ENCODE data around the gene ATF7.

ATF7 gene

DNA sequence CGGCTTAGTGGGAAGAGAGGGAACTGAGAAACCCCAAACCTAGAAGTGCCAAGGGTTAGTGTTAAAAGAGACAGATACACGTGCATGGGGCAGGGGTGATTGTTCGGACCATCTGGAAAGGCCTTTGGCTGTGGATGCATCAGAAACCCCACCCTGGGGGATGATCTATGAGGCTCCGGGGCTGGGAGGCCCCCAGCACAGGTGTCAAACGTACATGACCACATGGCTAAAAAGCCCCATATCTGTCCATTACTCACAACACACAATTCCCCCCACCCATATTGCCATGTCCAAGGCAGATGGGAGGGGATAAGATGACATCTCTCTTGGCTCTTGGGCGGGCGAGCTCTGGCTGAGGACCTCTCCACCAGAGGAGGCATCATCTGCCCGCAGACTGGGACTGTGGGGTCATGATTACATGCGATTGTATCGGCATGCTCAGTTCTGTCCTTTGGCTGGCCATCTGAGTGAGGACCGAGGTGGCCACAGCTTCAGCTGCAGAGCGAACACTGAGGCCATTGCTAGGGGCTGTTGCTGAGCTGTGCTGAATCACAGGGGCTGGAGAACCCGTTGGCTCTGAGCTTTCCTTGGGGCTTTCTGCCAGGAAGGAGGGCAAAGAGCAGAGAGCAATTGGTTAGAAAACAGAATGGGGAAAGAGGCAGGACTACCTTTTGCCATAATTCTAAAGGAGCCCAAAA is 109.3 kb downstream of the ATF7 start:
- no peak for DNase-seq

GRCh38 chr12:53515291-53515680 is 110.9 kb downstream of the ATF7 start:
- no peak for DNase-seq

- DNase-seq, result no peak
Observed at GRCh38 chr12:53514628-53515290, 111.4 kb downstream of the ATF7 start.

GRCh38 chr12:53513712-53514410 is 112.3 kb downstream of the ATF7 start:
- no peak for DNase-seq

DNA sequence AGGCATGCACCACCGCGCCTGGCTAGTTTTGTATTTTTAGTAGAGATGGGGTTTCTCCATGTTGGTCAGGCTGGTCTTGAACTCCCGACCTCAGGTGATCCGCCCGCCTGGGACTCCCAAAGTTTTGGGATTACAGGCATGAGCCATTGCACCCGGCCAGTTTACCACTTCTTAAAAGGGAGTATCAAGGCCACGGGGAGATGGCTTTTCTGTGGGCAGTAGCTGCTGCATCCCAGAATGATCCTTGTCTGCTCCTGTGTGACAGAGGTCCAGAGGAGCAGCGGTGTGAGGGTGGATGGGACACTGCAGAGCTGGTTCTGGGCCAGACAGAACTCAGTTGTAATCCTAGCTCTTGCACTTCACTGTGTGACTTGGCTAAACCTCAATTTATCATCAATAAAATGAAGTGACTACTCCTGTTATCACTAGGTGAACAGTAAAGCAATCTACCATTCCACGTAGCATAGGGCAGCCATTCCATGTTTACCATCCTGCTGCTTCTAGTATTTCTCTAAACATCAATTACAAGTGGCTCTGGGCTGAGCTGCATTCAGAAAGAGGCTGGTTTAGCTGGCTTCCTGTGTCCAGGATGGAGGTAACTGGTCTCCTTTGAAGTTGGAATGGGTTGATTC is 115.9 kb downstream of the ATF7 start:
- DNase-seq, result no peak

DNA sequence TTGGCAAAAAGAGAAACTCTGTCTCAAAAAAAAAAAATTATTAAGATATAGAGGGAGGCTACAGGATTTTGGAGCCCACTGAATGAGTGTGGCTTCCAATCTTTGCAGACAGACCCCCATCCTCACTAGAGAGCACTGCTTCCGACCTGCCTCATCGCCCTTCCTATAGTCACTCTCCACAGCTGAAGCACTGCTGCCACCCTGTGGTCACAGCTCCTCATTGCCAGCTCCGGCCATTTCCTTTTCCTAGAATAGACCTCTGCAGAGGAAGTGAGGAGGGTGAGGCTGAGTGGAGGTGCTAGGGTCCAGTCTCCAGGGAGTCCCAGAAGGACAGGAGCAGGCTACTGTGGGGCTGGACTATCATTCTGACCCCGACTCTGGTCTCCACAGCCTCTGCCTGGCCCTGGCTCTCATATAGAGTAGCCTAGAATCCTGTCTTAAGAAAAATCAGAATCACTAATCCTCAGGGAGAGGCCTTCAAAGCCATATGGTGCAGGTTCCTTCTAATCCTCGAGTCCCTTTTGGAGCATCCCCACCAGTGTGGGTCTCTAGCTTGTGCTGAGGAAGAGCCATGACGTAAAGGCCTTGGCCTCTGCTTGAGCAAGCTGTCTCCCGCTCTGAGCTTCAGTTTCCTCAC is 117.5 kb downstream of the ATF7 start:
- DNase-seq, result peak; percentile 64

DNA sequence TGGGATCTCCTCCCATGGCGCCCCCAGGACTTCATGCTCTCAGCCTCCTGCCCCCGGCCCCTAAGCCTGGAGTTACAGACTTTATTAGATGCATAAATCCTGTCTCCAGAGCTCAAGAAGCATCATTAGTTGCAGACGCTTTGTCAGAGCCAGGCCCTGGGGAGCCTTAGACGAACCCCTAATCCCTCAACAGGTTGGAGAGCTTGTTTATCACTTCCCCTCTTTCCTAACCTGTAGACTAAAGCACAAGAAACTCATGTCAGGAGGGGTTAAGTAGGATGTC is 118.6 kb downstream of the ATF7 start:
- no peak for DNase-seq

- no peak for DNase-seq
Observed at GRCh38 chr12:53506881-53507602, 119.1 kb downstream of the ATF7 start, which contains the start of gene NPFF. NPFF (minus strand) TSS chr12:53507484; CDS start chr12:53507474, 10 bp downstream.

DNA sequence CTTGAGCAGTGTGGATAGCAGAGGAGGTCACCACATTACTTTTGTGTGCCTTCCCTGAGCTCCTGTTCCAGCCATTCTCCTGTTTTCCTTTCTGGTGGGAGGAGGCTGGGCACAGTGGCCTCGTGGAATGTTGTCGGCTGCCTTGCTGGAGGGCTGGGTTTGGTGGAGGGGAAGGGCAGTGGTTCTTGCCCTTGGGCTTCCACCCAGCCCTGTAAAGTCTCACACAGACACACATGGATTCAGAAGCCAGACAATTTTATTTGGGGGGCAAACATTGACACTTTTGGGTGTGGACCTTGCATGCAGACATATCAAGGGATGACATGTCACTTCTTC is 119.8 kb downstream of the ATF7 start:
- no peak for DNase-seq

DNA sequence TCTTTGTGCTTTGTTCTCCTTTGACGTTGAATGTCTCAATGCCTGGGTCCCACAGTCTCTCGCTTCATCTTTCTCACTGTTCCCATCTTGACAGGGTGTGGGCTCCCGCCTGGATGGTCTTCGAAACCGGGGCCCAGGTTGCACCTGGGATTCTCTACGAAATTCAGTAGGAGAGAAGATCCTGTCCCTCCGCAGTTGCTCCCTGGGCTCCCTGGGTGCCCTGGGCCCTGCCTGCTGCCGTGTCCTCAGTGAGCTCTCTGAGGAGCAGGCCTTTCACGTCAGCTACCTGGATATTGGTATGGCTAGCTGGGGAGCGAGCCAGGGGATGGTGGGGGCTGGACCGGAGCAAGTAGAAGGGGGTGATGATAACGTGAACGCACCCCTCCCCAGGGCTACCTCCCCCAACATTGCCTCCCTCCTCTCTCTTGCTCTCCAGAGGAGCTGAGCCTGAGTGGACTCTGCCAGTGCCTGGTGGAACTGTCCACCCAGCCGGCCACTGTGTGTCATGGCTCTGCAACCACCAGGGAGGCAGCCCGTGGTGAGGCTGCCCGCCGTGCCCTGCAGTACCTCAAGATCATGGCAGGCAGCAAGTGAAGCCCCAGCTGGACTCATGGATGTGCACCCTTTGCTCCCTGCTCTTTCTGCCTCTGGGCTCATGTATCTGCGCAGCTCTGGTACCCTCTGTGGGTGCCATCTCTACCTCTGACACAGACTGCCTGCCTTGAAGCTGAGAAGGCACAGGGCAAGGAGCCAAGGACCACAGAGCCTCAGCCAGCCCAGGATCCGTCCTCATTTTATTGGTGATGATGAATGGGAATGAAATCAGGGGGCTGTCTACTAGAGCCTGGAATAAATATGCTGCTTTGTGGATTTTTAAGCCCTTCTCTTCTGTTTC is 120.4 kb downstream of the ATF7 start:
- no peak for DNase-seq

DNA sequence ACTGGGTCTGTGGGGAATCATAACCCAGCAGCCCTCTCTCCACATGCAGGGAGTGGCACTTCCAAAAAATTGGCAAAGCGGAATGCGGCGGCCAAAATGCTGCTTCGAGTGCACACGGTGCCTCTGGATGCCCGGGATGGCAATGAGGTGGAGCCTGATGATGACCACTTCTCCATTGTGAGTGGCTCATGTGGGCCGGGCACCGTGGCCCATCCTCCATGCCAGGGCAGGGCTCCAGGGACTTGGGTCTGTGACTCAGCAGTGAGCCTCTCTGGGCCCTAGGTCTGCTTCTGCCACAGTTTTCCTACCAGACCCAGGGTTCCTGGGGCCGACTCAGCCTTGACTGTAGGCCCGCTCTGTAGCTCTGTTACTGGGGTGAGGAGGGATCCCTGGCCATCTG is 121.1 kb downstream of the ATF7 start:
- DNase-seq, result no peak

DNA sequence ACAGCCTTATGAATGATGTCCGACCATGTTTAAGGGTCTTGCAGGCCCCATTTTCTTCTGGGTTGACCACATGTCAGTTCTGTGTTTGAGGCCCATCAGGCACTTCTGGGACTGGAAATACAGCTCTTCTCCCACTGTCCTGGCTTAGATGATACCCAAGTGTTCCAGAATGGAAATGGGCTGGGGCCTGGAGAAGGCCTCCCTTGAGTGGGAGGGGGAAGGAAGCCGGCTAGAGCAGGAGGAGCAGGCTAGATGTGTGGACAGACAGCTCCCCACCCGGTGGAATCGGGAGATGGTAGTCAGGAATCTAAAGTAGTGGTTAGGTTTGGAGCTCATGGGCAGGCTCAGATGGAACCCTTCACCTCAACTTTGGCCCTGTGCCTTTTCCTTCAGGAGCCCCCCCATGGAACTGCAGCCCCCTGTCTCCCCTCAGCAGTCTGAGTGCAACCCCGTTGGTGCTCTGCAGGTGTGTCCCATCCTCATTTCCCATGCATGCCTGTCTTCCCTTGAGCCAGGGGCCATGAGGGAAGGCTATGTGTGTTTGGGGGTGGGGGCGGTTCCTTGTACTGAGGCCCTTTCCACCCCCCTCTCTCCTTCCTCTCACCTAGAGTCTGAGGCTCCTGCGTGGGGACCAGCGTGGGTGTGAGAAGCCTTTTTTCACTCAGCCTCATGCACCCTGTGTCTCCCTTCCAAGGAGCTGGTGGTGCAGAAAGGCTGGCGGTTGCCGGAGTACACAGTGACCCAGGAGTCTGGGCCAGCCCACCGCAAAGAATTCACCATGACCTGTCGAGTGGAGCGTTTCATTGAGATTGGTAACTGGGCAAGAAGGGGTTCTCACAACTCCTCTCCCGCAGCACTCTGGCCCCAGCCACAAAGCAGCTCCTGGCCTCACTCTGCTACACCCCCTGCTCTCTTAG is 121.9 kb downstream of the ATF7 start:
- no peak for DNase-seq

DNA sequence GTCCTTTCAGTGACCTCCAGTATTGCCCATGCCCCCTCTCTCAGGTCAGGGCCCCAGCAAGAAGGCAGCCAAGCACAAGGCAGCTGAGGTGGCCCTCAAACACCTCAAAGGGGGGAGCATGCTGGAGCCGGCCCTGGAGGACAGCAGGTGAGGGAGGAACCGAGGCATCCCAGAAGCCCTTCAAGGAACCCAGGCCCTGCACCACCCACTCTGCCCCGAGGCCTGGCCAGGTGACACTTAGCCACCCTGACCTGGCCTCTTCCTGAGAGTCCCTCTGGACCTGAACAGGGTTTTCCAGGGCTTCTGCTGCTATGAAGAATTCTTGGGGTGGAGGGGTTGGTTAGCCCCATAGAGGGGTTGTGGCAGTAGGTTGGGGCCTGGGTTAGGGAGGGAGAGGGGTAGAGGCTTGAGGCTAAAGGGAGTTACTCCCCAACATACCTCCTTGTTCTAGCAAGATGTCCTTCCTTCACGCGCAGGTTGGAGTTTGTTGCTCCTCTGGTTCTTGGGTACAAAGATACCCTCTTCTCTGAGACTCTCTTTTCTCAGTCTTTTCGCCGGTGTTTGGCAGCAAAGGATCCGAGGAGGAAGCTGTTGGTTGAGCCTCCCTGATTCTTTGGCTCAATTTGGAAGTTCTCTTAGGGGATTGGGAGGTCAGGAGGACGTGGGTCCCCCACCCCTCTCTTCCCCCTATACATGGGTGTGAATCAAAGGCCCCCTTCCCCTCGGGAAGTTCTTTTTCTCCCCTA is 123.0 kb downstream of the ATF7 start:
- DNase-seq, result no peak

GRCh38 chr12:53502331-53502730 is 123.9 kb downstream of the ATF7 start:
- DNase-seq, result no peak

GRCh38 chr12:53501615-53502181 is 124.5 kb downstream of the ATF7 start:
- DNase-seq, result no peak

DNA sequence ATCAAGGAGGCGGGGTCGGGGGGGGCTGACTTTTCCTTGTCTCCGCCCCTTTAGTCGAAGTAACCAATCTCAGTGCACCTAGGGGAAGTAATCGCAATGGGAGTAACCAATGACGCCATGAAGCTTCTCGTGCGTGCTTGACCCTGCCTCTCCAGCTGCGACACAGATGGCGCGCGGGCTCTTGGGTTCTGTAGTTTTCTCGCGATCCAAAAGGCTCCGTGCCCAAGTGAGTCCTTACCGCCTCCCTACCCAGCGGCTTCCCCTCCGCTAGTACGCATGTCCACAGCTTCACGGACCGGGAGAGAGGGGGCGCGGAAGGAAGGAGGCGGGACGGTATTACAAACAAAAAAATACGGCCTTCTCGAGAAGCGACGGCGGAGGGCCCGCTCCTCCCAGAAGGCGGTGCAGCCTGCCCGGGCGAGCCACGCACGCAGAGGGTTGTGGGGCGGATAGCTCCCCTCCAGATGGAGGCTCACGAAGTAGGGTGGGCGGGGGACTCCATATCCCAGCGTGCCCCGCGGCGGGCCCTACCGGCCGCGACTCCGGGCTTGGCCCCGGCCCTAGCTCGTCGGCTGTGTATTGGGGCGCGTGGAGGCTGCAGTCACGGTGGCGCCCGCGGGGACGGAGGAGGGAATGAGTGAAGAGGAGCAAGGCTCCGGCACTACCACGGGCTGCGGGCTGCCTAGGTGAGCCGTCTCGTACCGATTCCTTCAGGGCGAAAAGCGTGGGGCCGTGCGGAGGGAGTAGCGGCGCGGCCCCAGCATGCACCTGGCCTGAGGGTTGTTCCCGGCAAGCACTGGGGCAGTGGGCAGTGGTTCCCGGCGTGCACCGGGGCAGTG is 125.2 kb downstream of the ATF7 start, which contains the start of gene TARBP2:
Gene TARBP2 (plus strand): TSS at position 508 of the 839 bp plus-strand sequence. CDS start 126 bp downstream, at position 634.
- peak; percentile 98 for DNase-seq

- no peak for DNase-seq
Observed at GRCh38 chr12:53500142-53500775, 125.9 kb downstream of the ATF7 start.

All from GDM1 (cell line).